Measurements from ENCODE around the gene VPS16. TPM values are rescaled to one million over a fixed set of nuclear protein-coding genes. Genes with fewer than 3 reads are reported as not detected.
A peak's percentile ranks its signal among the peaks of the same experiment; 100 is the strongest.

VPS16 gene
- total RNA-seq, 4 donors from 2014 or later: 29.2 to 42.2 (median 36.7) TPM

DNA sequence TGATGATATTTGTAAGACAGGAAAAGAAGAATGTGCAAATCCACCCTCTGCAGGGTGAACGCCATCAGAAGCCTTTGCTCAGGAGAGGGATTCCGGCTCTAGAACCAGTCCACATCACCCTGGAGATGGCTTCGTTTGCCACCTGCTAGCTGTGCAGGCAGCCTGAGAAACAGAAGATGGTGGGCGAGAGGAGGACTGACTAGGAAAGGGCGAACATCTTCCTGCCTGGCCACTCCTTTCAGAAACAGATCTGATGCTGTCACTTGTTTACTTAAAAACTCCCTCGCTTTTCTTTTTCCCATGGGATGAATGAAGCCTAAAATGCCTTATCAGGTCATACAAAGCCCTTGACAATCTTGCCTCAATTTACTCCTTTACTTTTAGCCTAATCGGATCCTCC is 33.9 kb downstream of the VPS16 start:
- no peaks in the 10 kb centered on the region for H3K9me3 ChIP-seq
- H3K27me3 ChIP-seq: peaks cover 21% of the 10 kb centered on the region
- H3K27ac ChIP-seq: peak overlapping the region in 3 of 4 donors; percentile 89 to 93 (median 89)
- no peaks in the 10 kb centered on the region for H3K36me3 ChIP-seq
- TF ChIP-seq EP300 (IDR thresholded peaks at IDR 0.05; ENCODE audit: low read depth): no peak
- no peak for TF ChIP-seq POLR2A (IDR thresholded peaks at IDR 0.05)
- no peak for TF ChIP-seq CTCF (IDR thresholded peaks at IDR 0.05)
- H3K4me1 ChIP-seq: peaks cover 0 to 64% (median 29%) of the 10 kb centered on the region in 4 donors
- in situ Hi-C loops (cut with MboI; ENCODE audit: low pct_ligation_motif_present in 1 of 4, low pct_unique_long_range_greater_than_20kb in 1 of 4, low sequenced_read_pairs in 3 of 4): no loop called here
- WGBS, 2 donors (ENCODE audit: low coverage in 1 of 2): 27 to 30% methylated on average over 4 to 7 of the region's 7 CpGs
- DNase-seq: no peak
- peak overlapping the region in 3 of 4 donors; percentile 71 to 100 (median 96) for H3K4me3 ChIP-seq
- intact Hi-C loops (cut with DNase I; ENCODE audit: low total_unique reads): no loop called here

DNA sequence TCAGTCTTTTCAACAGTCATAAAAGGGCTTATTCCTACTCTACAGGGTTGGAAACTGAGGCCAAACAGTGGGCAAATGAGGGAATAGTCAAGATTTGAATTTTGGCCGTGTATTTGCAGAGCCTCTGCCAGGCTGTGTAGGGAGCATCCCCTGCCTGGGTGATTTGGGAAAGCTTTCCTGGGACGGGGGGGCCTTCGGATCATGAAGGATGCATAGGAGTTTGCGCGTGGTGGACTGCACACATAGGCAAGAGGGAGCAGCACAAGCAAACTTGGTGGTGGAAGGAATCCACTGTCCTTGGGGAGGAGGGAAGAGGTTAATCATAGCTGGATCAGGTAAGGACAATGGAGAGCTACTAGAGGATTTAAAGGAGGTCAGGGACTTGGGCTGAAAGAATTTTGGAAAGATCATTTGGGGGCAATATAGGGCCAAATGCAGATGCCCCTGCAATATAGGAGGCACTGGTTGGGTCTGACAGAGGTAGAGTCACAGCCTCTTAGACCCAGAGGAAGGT is 35.2 kb downstream of the VPS16 start:
- Histone ChIP-seq H3K27ac (no peak overlapping the region), H3K36me3 (no peaks in the 10 kb centered on the region), H3K4me3 (no peak overlapping the region), H3K9me3 (no peaks in the 10 kb centered on the region), H3K4me1 (peaks cover 0 to 71% (median 28%) of the 10 kb centered on the region in 4 donors), H3K27me3 (peaks cover 16% of the 10 kb centered on the region)
- intact Hi-C loops (cut with DNase I; ENCODE audit: low total_unique reads) (no loop called here), in situ Hi-C loops (cut with MboI; ENCODE audit: low pct_ligation_motif_present in 1 of 4, low pct_unique_long_range_greater_than_20kb in 1 of 4, low sequenced_read_pairs in 3 of 4) (no loop called here)
- TF ChIP-seq POLR2AphosphoS5 (IDR thresholded peaks at IDR 0.05) (no peak), EP300 (IDR thresholded peaks at IDR 0.05; ENCODE audit: low read depth) (no peak), CTCF (IDR thresholded peaks at IDR 0.05) (no peak), POLR2A (IDR thresholded peaks at IDR 0.05) (no peak)
- WGBS, 2 donors (ENCODE audit: low coverage in 1 of 2): 95 to 96% methylated on average over 5 of the region's 5 CpGs
- DNase-seq: no peak

GRCh38 chr20:2878515-2878914 is 38.0 kb downstream of the VPS16 start:
- H3K36me3 ChIP-seq: no peaks in the 10 kb centered on the region
- intact Hi-C loops (cut with DNase I; ENCODE audit: low total_unique reads): no loop called here
- DNase-seq: no peak
- H3K9me3 ChIP-seq: no peaks in the 10 kb centered on the region
- WGBS, 2 donors (ENCODE audit: low coverage in 1 of 2): 97 to 100% methylated on average over 1 of the region's 1 CpG
- in situ Hi-C loops (cut with MboI; ENCODE audit: low pct_ligation_motif_present in 1 of 4, low pct_unique_long_range_greater_than_20kb in 1 of 4, low sequenced_read_pairs in 3 of 4): no loop called here
- H3K4me3 ChIP-seq: no peak overlapping the region
- TF ChIP-seq EP300 (IDR thresholded peaks at IDR 0.05; ENCODE audit: low read depth) (no peak), POLR2A (IDR thresholded peaks at IDR 0.05) (no peak), CTCF (IDR thresholded peaks at IDR 0.05) (no peak), POLR2AphosphoS5 (IDR thresholded peaks at IDR 0.05) (no peak)
- no peaks in the 10 kb centered on the region for H3K27me3 ChIP-seq
- peaks cover 0 to 50% (median 13%) of the 10 kb centered on the region in 4 donors for H3K4me1 ChIP-seq
- H3K27ac ChIP-seq: no peak overlapping the region

- TF ChIP-seq POLR2AphosphoS5 (IDR thresholded peaks at IDR 0.05): no peak
- no peak for TF ChIP-seq POLR2A (IDR thresholded peaks at IDR 0.05)
- TF ChIP-seq EP300 (IDR thresholded peaks at IDR 0.05; ENCODE audit: low read depth): no peak
- peaks cover 0 to 49% (median 13%) of the 10 kb centered on the region in 4 donors for H3K4me1 ChIP-seq
- no peak overlapping the region for H3K4me3 ChIP-seq
- H3K27ac ChIP-seq: no peak overlapping the region
- no peaks in the 10 kb centered on the region for H3K9me3 ChIP-seq
- H3K27me3 ChIP-seq: no peaks in the 10 kb centered on the region
- no peaks in the 10 kb centered on the region for H3K36me3 ChIP-seq
- in situ Hi-C loops (cut with MboI; ENCODE audit: low pct_ligation_motif_present in 1 of 4, low pct_unique_long_range_greater_than_20kb in 1 of 4, low sequenced_read_pairs in 3 of 4): no loop called here
- DNase-seq: no peak
- intact Hi-C loops (cut with DNase I; ENCODE audit: low total_unique reads): no loop called here
- 66 to 70% methylated on average over 3 of the region's 3 CpGs for WGBS, 2 donors (ENCODE audit: low coverage in 1 of 2)
Observed at GRCh38 chr20:2879146-2879545, 38.6 kb downstream of the VPS16 start.

DNA sequence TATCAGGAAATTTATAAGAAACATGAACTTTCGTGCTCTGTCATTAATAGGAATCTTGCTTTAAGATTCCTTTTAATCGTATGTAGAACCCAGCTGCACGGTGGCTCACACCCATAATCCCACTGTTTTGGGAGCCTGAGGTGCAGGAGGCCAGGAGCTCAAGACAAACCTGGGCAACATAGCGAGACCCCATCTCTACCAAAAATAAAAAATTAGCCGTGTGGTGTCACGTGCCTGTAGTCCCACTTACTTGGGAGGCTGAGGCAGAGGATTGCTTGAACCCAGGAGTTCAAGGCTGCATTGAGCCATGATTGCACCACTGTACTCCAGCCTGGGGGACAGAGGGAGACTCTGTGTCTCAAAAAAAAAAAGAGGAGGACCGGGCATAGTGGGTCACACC is 40.1 kb downstream of the VPS16 start:
- 83 to 89% methylated on average over 4 to 7 of the region's 7 CpGs for WGBS, 2 donors (ENCODE audit: low coverage in 1 of 2)
- intact Hi-C loops (cut with DNase I; ENCODE audit: low total_unique reads): loop anchor here (1.0 kb wide), 1 partner anchor 36 kb away; no protein-coding TSS in a partner anchor
- in situ Hi-C loops (cut with MboI; ENCODE audit: low pct_ligation_motif_present in 1 of 4, low pct_unique_long_range_greater_than_20kb in 1 of 4, low sequenced_read_pairs in 3 of 4): no loop called here

More for the DNA sequence above, 40.1 kb downstream of the VPS16 start:
- Histone ChIP-seq H3K27ac (no peak overlapping the region), H3K4me1 (peaks cover 0 to 49% (median 4%) of the 10 kb centered on the region in 4 donors), H3K9me3 (no peaks in the 10 kb centered on the region), H3K27me3 (no peaks in the 10 kb centered on the region), H3K4me3 (no peak overlapping the region), H3K36me3 (no peaks in the 10 kb centered on the region)
- DNase-seq: no peak
- TF ChIP-seq POLR2AphosphoS5 (IDR thresholded peaks at IDR 0.05): no peak
- no peak for TF ChIP-seq EP300 (IDR thresholded peaks at IDR 0.05; ENCODE audit: low read depth)
- TF ChIP-seq CTCF (IDR thresholded peaks at IDR 0.05): no peak
- TF ChIP-seq POLR2A (IDR thresholded peaks at IDR 0.05): no peak

All from transverse colon (tissue), 4 donors.